Right lobe of liver (tissue), 6 donors: ENCODE data around the gene TMEM52. TPM values are rescaled to one million over a fixed set of nuclear protein-coding genes. Genes with fewer than 3 reads are reported as not detected.

Experiments used
- ATAC-seq, 4 donors: fragments of 200-7000 bp; cut with Tn5 transposase; one replicate each; pipeline ENCODE4 v1.9.1; 2020; ENCODE audit warnings: mild to moderate bottlenecking in 4 of 4, moderate library complexity in 4 of 4
- DNase-seq, 3 donors: peaks; one replicate each; pipeline ENCODE4 v3.0.0-alpha.2; 2020
- H3K27ac ChIP-seq, 3 donors: fragments of 200-600 bp; one replicate each; pipeline ENCODE4 v1.8.0; 2022
- H3K27me3 ChIP-seq, 2 donors: fragments of 200-600 bp; one replicate each; pipeline ENCODE4 v1.8.0; 2022
- H3K36me3 ChIP-seq, 4 donors: fragments of 200-600 bp; sonication (generic) in 1 of 4; one replicate each; pipeline versions ENCODE4 v1.5.1 to v1.8.0; 2017 to 2022; ENCODE audit warnings: control low read depth in 1 of 4
- H3K4me1 ChIP-seq, 4 donors: fragments of 200-600 bp; sonication (generic) in 1 of 4; one replicate each; pipeline versions ENCODE4 v1.5.1 to v1.8.0; 2017 to 2022; ENCODE audit warnings: control low read depth in 1 of 4
- H3K4me3 ChIP-seq, 3 donors: fragments of 200-600 bp; one replicate each; pipeline ENCODE4 v1.8.0; 2022
- H3K9me3 ChIP-seq, 4 donors: fragments of 200-600 bp; sonication (generic) in 1 of 4; one replicate each; pipeline versions ENCODE4 v1.5.1 to v1.8.0; 2017 to 2022; ENCODE audit warnings: control low read depth in 1 of 4
- CTCF ChIP-seq, 4 donors: fragments of 200-600 bp in 3 of 4; fragments of 450-650 bp in 1 of 4; IDR thresholded peaks; one replicate each; pipeline versions ENCODE4 v1.5.1 to v1.8.0; 2016 to 2022; ENCODE audit warnings: antibody characterized with exemption in 4 of 4, mild to moderate bottlenecking in 2 of 4
- POLR2A ChIP-seq: fragments of 450-650 bp; IDR thresholded peaks from one replicate; pipeline ENCODE4 v1.6.1; 2017; ENCODE audit warnings: antibody characterized with exemption, mild to moderate bottlenecking
- WGBS: methylation state at CpG from one replicate; pipeline ENCODE4 v1.1.6; 2018; ENCODE audit warnings: low coverage, low lambda C conversion rate; ENCODE audit not compliant: insufficient coverage; ENCODE audit errors: missing lambda C conversion rate; 5-methylcytosine and 5-hydroxymethylcytosine counted together
- intact Hi-C, 2 donors: fragments of 100-400 bp; cut with DNase I; formaldehyde crosslinking; loops; one replicate each; pipeline versions ENCODE4 v1.11.2 to v1.14.1; 2022
- total RNA-seq, 6 experiments: library from RNA; depleted of rRNA in 2 of 6; stranded (reverse); fragments of >200 nt in 2 of 6; fragmentation: NEBNext Ultra II Directional in 3 of 6; extraction: Animal tissue kit (Norgen Biotek cat#: 25700) in 3 of 6; gene quantifications; one replicate each; pipeline versions ENCODE4 v1.1.0 to v1.2.4, GENCODE V29; 2016 to 2023
- donor health status: DM: no; HTN: yes; CAD: no.
- donor health status: DM: no; HTN: no; CAD: no.
- donor health status: DM: no; HTN: no; CAD: no.
- donor health status: DM: no; HTN: yes; CAD: no.
- donor health status: DM: no; HTN: yes; CAD: no.

TMEM52 gene
- total RNA-seq, 6 experiments from 2014 or later: 2.3 to 13.2 (median 6.0) TPM

- ATAC-seq: peak in 2 of 4 donors; percentile 7 to 18
- Histone ChIP-seq H3K4me3 (no peak overlapping the region), H3K27ac (no peak overlapping the region), H3K27me3 (no peaks in the 10 kb centered on the region), H3K36me3 (no peaks in the 10 kb centered on the region), H3K4me1 (no peaks in the 10 kb centered on the region), H3K9me3 (no peaks in the 10 kb centered on the region)
- intact Hi-C loops: loop anchor here in 1 of 2 donors (5.0 kb wide), 1 partner anchor 85 kb away; no protein-coding TSS in a partner anchor
- DNase-seq: no peak
- 67% methylated on average over 3 of the region's 22 CpGs for WGBS
- TF ChIP-seq POLR2A (no peak), CTCF (IDR thresholded peaks at IDR 0.05) (no peak)
Observed at GRCh38 chr1:1957533-1957961, 38.5 kb upstream of the TMEM52 start.

GRCh38 chr1:1956586-1957532 lies 37.8 kb upstream of the TMEM52 start:
- intact Hi-C loops: loop anchor here in 1 of 2 donors (5.0 kb wide), 1 partner anchor 85 kb away; no protein-coding TSS in a partner anchor
- Histone ChIP-seq H3K4me3 (no peak overlapping the region), H3K4me1 (no peaks in the 10 kb centered on the region), H3K27ac (no peak overlapping the region), H3K27me3 (no peaks in the 10 kb centered on the region), H3K9me3 (no peaks in the 10 kb centered on the region), H3K36me3 (no peaks in the 10 kb centered on the region)
- TF ChIP-seq CTCF (IDR thresholded peaks at IDR 0.05) (no peak), POLR2A (no peak)
- DNase-seq (no peak), ATAC-seq (no peak)
- WGBS: 100% methylated on average over 2 of the region's 38 CpGs

GRCh38 chr1:1956101-1956500 lies 37.0 kb upstream of the TMEM52 start:
- WGBS: no CpG with 5 or more reads among the region's 7 CpGs
- no peaks in the 10 kb centered on the region for H3K27me3 ChIP-seq
- intact Hi-C loops: loop anchor here in 1 of 2 donors (5.0 kb wide), 1 partner anchor 86 kb away; no protein-coding TSS in a partner anchor

GRCh38 chr1:1955621-1956094 lies 36.6 kb upstream of the TMEM52 start:
- intact Hi-C loops: loop anchor here in 1 of 2 donors (5.0 kb wide), 1 partner anchor 87 kb away; no protein-coding TSS in a partner anchor
- H3K4me1 ChIP-seq: no peaks in the 10 kb centered on the region
- H3K27ac ChIP-seq: no peak overlapping the region
- H3K27me3 ChIP-seq: no peaks in the 10 kb centered on the region
- 78% methylated on average over 7 of the region's 14 CpGs for WGBS
- no peaks in the 10 kb centered on the region for H3K36me3 ChIP-seq
- ATAC-seq (peak in 3 of 4 donors; percentile 37 to 46 (median 39)), DNase-seq (no peak)
- H3K9me3 ChIP-seq: no peaks in the 10 kb centered on the region
- H3K4me3 ChIP-seq: no peak overlapping the region
- TF ChIP-seq CTCF (IDR thresholded peaks at IDR 0.05) (no peak), POLR2A (no peak)

More at GRCh38 chr1:1956101-1956500, 37.0 kb upstream of the TMEM52 start:
- Histone ChIP-seq H3K4me1 (no peaks in the 10 kb centered on the region), H3K27ac (no peak overlapping the region), H3K36me3 (no peaks in the 10 kb centered on the region), H3K4me3 (no peak overlapping the region), H3K9me3 (no peaks in the 10 kb centered on the region)
- DNase-seq (no peak), ATAC-seq (no peak)
- TF ChIP-seq POLR2A: no peak
- no peak for TF ChIP-seq CTCF (IDR thresholded peaks at IDR 0.05)
